ENCODE measurements around the gene FOSL2. TPM values are rescaled to one million over a fixed set of nuclear protein-coding genes. Genes with fewer than 3 reads are reported as not detected.

The FOSL2 gene
- total RNA-seq, 1 donor from 2014 or later: 54.8 TPM

DNA sequence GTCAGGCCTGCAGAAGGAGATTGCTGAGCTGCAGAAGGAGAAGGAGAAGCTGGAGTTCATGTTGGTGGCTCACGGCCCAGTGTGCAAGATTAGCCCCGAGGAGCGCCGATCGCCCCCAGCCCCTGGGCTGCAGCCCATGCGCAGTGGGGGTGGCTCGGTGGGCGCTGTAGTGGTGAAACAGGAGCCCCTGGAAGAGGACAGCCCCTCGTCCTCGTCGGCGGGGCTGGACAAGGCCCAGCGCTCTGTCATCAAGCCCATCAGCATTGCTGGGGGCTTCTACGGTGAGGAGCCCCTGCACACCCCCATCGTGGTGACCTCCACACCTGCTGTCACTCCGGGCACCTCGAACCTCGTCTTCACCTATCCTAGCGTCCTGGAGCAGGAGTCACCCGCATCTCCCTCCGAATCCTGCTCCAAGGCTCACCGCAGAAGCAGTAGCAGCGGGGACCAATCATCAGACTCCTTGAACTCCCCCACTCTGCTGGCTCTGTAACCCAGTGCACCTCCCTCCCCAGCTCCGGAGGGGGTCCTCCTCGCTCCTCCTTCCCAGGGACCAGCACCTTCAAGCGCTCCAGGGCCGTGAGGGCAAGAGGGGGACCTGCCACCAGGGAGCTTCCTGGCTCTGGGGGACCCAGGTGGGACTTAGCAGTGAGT is 19.4 kb downstream of the FOSL2 start:
- DNase-seq (ENCODE audit: low read depth in 2 of 2): no peak

DNA sequence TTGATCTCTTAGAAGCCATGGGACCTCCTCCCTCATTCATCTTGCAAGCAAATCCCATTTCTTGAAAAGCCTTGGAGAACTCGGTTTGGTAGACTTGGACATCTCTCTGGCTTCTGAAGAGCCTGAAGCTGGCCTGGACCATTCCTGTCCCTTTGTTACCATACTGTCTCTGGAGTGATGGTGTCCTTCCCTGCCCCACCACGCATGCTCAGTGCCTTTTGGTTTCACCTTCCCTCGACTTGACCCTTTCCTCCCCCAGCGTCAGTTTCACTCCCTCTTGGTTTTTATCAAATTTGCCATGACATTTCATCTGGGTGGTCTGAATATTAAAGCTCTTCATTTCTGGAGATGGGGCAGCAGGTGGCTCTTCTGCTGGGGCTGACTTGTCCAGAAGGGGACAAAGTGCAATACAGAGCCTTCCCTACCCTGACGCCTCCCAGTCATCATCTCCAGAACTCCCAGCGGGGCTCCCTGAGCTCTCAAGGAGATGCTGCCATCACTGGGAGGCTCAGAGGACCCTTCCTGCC is 20.0 kb downstream of the FOSL2 start:
- DNase-seq (ENCODE audit: low read depth in 2 of 2): no peak

DNA sequence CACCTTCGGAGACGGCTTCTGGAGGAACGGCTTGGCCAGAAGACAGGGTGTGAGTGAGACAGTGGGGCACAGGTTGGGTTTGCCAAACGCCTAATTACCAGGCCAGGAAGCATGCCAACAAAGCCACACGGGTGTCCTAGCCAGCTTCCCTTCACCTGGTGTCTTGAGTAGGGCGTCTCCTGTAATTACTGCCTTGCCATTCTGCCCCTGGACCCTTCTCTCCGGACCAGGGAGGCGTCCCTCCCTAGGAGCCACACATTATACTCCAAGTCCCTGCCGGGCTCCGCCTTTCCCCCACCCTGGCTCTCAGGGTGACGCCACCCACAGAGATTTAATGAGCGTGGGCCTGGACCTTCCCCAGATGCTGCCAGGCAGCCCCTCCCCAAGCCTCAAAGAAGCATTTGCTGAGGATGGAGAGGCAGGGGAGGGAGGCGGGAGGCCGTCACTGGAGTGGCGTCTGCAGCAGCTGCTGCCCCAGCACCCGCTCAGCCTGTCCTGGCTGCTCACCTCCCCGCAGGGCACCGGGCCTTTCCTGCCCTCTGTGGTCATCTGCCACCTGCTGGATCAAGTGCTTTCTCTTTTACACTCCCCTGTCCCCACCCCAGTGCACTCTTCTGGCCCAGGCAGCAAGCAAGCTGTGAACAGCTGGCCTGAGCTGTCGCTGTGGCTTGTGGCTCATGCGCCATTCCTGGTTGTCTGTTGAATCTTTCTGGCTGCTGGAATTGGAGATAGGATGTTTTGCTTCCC is 20.7 kb downstream of the FOSL2 start:
- peak in 1 of 2 donors; percentile 46 for DNase-seq (ENCODE audit: low read depth in 2 of 2)

DNA sequence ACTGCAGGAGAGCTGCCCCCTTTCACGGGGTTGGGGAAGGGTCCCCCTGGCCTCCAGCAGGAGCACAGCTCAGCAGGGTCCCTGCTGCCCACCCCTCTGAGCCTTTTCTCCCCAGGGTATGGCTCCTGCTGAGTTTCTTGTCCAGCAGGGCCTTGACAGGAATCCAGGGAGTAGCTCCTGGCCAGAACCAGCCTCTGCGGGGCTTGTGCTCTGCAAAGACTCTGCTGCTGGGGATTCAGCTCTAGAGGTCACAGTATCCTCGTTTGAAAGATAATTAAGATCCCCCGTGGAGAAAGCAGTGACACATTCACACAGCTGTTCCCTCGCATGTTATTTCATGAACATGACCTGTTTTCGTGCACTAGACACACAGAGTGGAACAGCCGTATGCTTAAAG is 21.2 kb downstream of the FOSL2 start:
- no peak for DNase-seq (ENCODE audit: low read depth in 2 of 2)

DNA sequence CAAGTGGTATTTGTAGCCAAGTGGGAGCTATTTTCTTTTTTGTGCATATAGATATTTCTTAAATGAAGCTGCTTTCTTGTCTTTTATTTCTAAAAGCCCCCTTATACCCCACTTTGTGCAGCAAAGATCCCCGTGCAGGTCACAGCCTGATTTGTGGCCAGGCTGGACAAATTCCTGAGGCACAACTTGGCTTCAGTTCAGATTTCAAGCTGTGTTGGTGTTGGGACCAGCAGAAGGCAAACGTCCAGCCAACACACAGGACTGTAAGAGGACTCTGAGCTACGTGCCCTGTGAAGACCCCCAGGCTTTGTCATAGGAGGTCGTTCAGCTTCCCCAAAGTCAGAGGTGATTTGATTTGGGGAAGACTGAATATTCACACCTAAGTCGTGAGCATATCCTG is 21.9 kb downstream of the FOSL2 start:
- DNase-seq (ENCODE audit: low read depth in 2 of 2): peak in 1 of 2 donors; percentile 49

DNA sequence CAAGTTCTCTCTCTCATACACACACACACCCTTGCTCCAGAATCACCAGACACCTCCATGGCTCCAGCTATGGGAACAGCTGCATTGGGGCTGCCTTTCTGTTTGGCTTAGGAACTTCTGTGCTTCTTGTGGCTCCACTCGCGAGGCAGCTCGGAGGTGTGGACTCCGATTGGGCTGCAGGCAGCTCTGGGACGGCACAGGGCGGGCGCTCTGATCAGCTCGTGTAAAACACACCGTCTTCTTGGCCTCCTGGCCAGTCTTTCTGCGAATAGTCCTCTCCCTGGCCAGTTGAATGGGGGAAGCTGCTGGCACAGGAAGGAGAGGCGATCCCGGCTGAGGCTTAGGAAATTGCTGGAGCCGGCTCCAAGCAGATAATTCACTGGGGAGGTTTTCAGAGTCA is 22.4 kb downstream of the FOSL2 start:
- no peak for DNase-seq (ENCODE audit: low read depth in 2 of 2)

DNA sequence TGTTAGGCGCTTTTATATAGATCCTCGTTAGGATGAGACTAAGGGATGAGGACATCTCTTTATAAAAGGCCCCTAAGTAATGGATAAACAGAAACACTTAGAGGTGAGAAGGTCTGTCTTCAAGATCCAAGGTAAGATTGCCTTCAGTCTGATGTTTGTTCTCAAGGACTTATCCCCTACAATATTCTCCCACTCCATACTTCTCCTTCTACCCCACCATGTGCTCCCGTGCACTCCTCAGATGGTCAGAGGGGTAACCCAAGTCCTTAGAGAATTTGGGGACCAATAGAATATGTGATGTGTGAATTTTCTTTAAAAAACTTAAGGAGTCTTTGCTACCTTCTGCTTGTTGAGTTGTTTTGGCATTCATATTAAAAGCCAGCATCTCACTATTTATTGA is 23.1 kb downstream of the FOSL2 start:
- no peak for DNase-seq (ENCODE audit: low read depth in 2 of 2)

DNA sequence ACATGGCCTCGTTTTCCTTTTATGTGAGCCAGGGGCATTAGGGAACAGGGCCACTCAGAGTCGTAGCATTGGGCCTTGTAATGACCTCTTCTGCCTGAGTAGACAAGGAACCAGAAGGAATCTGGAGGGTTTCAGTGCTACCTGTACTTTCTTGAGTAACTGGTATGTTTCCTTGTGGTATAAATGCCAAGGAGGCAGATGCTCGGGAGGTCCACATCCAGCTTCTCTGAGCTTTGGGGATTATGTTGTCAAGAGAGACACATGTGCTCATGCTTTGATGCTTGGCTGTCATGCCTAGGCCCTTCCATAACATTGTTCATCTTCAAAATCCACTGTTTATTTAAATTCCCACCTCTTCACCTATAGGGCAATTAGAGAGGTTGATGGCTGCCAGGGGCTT is 26.3 kb downstream of the FOSL2 start:
- DNase-seq (ENCODE audit: low read depth in 2 of 2): no peak

DNA sequence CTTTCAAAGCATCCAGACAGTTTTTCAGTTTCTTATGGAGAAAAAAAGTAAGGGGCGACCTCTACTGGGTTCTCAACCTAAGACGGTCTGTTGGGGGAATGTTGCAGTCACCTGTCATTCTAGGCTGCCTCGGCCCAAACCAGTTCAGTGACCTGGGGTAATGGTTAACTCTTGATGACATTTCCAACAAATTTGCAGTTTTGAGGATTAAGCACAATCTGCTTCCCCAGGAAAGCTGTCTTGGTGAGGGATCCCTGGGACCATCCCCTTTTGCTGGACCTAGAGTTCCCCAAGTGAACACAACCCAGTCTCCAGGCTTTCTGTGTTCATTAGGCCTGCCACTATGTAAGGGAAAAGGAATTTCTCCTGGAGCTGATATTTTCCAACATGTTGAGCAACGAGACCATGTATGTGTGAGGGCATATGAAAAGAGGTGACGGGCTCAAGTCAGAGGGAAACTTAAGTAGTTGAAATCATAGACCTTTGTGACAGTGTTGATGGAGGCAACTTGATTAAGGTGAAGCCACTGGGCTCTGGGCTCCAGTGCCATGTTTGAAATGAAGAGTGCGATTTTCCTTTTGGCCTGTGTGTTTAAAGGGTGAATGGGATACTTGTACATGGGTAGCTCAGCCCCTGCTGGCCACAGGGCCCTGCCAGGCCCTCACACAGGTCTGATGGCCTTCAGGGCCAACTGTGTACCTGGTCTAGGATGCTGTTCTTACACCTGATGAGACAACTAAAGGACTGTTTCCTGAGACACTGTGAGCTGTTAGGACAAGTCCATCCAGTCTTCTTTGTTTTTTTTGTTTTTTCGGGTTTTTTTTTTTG is 27.0 kb downstream of the FOSL2 start:
- DNase-seq (ENCODE audit: low read depth in 2 of 2): no peak

DNA sequence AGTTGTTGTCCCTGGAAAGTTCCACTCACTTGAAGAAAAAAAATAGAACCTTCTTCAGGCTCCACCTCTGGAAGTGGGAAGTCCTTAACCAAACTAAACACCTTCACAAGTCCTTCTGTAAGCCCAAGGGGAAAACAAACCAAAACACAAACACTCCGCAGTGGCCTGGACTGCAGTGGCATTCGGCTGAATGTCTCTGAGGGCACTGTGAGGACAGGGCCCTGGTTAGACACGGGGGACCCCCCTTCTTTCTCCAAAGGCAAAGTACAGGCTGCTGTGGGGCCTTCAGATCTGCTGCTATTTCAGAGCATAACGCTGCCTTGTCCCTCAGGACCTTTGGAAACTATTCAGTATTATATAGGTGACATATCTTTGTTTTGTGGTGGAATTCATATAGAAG is 28.1 kb downstream of the FOSL2 start:
- no peak for DNase-seq (ENCODE audit: low read depth in 2 of 2)

DNA sequence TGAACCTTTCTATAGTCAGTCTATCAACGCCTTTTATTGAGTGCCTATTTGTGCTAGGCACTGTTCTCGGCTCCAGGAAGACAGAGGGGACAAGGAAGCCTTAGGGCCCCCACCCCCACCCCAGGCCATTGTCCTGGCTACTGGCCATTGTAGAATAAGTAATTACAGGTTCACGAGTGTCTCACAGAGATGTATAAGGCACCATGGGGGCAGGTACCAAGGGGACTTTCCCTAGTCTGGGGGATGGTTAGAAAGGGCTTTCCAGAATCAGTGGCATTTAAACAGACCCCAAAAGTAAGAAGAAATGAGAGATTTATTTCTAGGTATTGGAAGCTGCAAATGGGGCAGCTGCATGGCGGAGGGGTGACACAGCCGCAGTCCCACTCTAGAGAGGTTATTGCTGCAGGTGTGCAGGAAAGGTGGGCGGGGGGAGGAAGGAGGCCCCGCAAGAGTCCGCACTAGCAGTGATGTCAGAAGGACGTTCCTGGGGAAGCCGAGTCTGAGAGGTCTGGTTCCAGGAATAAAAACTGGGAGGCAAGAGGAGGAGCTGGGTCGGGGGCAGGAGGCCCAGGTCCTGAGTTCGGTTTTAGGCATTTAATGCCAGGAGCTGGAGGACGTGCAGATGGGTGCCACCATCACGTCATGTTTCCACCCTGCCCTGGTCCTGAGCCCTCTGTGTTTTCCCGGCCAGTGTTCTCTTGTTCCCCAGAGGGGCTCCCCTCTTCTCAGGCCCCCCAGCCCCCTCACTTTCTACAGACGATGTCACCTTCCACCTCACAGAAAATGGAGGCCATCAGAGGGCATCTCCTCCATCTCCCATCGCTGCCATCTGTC is 30.5 kb downstream of the FOSL2 start:
- no peak for DNase-seq (ENCODE audit: low read depth in 2 of 2)

DNA sequence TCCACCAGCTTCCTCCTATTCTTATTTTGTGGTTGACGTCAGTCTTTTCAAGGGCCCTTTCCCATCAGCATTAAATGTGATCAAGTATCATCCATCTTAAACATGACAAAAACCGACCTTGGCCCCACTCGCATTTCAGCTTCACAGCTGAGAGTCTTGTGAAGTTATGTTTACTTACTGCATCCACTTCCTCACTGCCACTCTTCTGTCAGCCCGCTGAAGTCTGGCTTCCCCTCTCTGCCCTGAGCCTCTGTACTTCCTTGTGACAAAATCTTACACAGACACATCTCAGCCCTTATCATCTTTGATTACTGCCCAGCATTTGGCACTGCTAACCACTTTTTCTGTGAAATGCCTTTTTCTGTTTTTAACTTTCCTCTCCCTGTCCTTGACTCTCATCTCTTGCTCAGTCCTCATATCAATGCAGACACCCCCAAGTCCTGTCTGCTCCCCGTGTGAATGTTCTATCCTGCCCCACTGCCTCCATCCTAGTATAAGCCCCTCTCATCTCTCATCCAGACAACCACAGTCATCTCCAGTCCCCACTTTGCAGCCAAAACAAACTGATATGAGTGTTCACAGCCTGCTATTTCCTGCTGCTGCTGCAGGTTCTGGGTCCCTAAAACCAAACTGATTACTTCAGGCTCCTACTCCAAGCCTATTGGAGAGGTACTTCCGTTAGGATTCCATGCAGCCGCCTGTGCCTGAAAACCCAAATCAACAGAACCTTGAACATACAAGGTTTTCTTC is 31.4 kb downstream of the FOSL2 start:
- DNase-seq (ENCODE audit: low read depth in 2 of 2): peak in 1 of 2 donors; percentile 66

DNA sequence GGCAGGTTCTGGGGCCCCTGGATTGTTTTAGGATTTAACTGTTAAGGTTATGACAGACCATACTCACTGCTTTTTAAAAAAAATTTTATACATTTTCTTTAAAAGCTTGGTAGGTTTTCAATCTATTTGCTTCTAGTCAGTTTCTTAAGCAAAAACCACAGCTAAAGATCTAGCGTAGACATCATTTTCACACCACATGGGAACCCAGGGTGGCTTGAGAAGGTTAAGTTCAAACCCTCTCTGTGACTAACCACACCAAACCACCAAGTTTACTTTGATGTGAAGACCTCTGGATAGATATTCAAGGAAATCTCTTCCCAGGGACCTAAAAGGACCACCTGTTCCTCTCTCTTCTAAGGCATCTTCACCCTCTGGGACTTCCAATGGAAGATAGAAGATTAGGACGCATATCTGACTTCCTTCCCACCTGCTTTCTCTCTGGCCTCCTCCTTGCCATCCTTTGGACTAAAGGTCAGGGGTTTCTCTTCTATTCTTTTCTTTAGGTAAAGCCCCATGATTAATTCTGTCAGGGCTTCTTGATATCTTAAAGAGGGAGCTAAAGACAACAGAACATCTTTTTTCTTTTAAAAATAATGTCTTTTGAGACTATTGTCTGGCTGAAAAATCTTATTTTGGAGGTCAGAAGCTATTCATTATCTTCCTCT is 32.3 kb downstream of the FOSL2 start:
- DNase-seq (ENCODE audit: low read depth in 2 of 2): no peak

DNA sequence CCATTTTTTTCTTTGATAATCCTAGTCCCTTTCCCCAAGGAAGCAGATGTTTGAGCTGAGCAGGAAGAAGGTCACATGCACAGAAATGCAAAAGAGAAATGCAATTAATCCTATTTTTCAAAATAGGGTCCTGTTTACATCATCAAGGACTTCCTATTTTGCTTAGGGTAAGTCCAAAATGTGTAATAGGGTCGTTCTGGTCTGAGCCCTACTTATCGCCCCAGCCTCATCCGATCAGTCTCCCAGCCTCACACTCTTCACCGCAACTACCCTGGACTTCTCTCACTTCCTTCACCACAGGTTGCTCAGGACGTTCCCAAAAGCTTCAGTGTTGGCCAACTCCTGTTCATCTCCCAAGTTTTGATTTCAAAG is 32.8 kb downstream of the FOSL2 start:
- DNase-seq (ENCODE audit: low read depth in 2 of 2): no peak

DNA sequence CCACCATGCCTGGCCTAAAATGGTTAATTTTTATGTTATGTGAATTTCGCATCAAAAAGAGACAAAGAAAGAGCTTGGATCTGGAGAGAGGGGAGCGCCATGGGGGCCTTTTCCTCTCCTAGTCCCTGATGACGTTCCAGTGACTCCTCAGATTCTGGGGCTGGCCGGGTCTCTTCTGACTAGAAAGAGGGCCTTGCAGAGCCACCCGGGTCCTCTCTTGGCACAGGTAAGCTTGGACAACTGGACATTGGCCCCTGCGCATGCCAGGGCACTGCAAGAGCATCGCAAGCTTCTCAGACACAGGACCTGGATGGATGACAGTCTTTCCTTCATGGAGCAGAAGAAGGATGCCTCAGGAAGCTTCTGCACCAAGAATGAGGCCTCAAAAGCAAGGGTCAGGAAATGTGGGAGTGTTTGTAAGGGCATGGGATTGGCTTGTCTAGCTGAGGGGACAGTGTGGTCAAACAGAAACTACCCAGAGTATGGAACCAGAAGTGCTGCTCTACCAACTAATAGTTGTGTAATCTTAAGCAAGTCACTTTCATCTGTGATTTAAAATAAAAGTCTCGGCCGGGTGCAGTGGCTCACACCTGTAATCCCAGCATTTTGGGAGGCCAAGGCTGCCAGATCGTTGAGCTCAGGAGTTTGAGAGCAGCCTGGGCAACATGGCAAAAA is 35.2 kb downstream of the FOSL2 start:
- DNase-seq (ENCODE audit: low read depth in 2 of 2): no peak

DNA sequence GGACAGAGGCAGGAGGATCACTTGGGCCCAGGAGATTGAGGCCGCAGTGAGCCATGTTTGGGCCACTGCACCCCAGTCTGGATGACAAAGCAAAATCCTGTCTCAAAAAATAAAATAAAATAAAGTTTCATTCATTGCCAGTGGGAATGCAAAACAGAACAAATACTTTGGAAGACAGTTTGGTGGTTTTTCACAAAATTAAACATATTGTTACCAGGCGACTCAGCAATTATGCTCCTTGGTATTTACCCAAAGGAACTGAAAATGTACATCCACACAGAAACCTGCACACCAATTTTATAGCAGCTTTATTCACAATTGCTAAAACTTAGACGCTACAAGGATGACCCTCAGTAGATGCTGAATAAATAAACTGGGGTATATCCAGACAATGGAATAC is 35.8 kb downstream of the FOSL2 start:
- DNase-seq (ENCODE audit: low read depth in 2 of 2): no peak

DNA sequence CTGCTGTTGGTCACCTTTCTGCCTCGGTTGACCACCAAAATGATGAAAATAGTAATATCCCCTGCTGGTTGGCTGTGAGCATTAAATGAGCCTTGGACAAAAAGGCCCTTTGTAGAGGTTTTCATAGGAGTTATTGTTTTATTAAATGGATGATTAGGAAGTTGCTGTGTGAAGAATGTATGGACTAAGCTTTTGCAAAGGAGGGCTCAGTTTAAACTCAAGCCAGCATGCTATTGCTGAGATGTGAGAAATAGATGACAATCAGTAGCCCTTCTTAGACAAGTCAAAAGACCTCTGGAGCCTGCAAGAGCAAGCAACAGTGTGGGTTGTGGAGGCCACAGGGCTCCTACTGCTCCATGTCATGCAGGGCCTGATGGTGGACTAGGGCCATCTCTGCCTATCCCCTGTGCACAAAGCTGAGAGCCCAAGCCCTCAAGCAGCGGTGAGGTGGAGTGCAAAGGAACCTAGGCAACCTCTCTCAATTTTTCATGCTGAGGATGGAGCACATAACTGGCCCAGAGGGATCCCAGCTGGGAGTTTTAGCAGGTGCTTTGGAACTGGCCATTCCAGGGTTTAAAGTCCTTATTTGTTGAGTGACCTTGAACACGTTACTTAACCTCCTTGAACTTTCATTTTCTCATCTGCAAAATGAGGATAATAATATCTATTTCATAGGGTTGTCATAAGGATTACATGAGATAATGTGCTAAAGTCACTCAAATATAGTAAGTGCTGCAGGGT is 37.1 kb downstream of the FOSL2 start:
- no peak for DNase-seq (ENCODE audit: low read depth in 2 of 2)

DNA sequence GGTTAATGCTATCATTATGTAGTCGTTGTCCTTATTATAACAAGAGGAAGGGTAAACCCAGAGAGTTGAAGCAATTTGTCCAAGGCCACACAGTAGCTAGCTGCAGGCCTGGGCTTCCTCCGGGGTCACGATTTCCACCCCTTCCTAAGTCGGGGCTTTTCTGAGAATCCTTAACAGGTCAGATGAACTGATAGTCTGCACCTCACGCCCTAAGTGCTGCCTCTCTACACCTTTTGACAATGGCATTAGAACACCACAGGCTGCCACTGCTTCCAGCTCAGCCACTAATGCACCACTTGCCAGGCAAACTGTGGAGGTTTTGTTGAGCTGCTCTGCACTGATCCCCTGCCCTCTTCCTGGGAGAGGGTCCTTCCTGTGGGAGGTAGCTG is 37.7 kb downstream of the FOSL2 start:
- no peak for DNase-seq (ENCODE audit: low read depth in 2 of 2)

Data from lung microvascular endothelial cell (primary cell).